Right atrium auricular region (tissue), 2 donors: ENCODE measurements around the gene GPR18. TPM values are rescaled to one million over a fixed set of nuclear protein-coding genes. Genes with fewer than 3 reads are reported as not detected.

Experiments
- DNase-seq: peaks from one replicate; pipeline ENCODE4 v3.0.0-alpha.2; 2019; ENCODE audit warnings: low spot score
- H3K27ac ChIP-seq, 2 donors: fragments of 200-600 bp; sonication (generic); 1 replicate in 1 of 2; 2 replicates in 1 of 2; pipeline ENCODE4 v1.5.1; 2016 to 2019
- H3K27me3 ChIP-seq, 2 donors: fragments of 200-600 bp; sonication (generic); one replicate each; pipeline versions ENCODE4 v1.5.1 to v1.6.0; 2017 to 2019
- H3K36me3 ChIP-seq: fragments of 200-600 bp; sonication (generic); one replicate; pipeline ENCODE4 v1.5.1; 2016
- H3K4me1 ChIP-seq, 2 donors: fragments of 200-600 bp; sonication (generic); one replicate each; pipeline versions ENCODE4 v1.5.1 to v1.6.0; 2017 to 2019
- H3K4me3 ChIP-seq, 2 donors: fragments of 200-600 bp; sonication (generic); 1 replicate in 1 of 2; 2 replicates in 1 of 2; pipeline ENCODE4 v1.5.1; 2017 to 2019; ENCODE audit warnings: mild to moderate bottlenecking in 1 of 2, moderate library complexity in 1 of 2
- H3K9me3 ChIP-seq, 2 donors: fragments of 200-600 bp; sonication (generic); one replicate each; pipeline ENCODE4 v1.5.1; 2019
- CTCF ChIP-seq, 2 donors: fragments of 200-600 bp; sonication (generic); IDR thresholded peaks; one replicate each; pipeline ENCODE4 v1.5.1; 2019; ENCODE audit warnings: antibody characterized with exemption in 2 of 2
- total RNA-seq, 2 donors: library from RNA; depleted of rRNA; stranded (reverse); fragments of >200 nt; gene quantifications; one replicate each; pipeline ENCODE4 v1.1.0, GENCODE V29; 2016

GPR18 gene
- under 1 TPM in 1 of 2 donors, not detected in 1; 0.28 TPM for total RNA-seq

DNA sequence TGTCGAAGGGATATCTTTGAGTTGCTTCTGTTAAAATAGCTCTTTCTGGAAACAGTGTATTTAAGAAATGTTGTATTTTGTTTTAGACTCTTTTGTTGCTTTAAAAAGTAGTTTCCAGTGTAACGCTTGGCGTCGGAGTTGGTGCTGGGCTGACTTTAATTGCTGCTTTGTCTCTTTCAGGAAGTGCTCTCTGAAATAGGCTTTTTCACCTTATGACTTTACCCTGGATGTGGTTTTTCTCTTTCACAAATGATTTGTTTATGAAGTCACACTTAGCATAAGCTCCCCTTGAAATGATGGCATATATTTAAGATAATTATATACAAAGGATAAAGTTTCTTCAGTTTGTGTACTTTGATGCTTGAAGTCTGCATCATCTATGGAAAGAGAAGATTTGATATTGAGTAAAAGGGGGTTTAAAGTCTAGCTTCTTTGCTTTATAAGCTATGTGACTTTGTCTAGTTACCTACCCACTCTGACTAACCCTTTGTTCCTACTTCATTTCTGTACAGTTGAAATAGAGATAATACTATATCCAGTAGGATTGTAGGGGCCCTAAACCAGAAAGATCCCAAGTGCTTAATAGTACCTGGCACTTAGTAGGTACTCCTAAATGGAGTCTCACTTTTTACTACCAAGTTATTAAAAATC is at the start of gene GPR18:
Gene GPR18 (minus strand): TSS at position 170 of the 651 bp plus-strand sequence. CDS start 2,507 bp downstream, outside the sequence.
- DNase-seq: no peak
- Histone ChIP-seq H3K27ac (no peak within 1 kb of the TSS), H3K9me3 (no peaks in the 10 kb centered on the region), H3K36me3 (no peaks in the 10 kb centered on the region), H3K4me3 (no peak within 1 kb of the TSS), H3K4me1 (no peaks in the 10 kb centered on the region), H3K27me3 (no peaks in the 10 kb centered on the region)
- no peak for TF ChIP-seq CTCF (IDR thresholded peaks at IDR 0.05)

DNA sequence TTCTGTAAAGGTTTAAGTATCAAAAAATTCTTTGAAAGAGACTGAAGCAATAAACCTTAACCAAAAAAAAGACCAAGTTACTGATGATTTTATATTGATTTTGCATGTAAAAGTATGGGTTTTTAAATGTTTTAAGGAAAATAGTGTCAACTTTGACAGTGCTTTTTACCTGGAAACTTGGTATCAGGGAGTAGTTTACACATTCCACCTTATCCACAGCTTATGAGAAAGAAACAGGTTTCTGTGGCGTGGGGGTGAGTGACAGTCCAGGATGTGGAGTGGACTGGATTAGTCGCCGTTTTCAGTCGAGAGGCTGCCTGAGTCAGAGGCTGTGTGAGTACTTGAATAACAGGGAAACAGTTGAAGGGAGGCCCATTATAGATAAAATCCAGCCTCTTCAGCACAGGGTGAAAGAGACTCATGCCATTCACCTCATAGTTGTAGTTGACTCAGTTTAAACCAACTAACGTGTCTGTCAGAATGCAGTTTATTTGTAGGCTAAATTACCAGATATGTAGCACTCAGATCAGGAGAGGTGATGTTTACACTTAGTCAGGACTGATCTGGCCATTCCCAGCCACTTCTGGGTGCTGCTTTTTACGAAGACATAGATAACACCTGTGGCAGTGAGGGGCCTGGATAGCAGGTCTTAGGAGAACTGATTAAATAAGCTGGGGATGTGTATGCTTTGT is 49.6 kb upstream of the GPR18 start:
- DNase-seq: no peak
- Histone ChIP-seq H3K4me3 (no peak overlapping the region), H3K27me3 (no peaks in the 10 kb centered on the region), H3K4me1 (peaks cover 0 to 12% of the 10 kb centered on the region in 2 donors), H3K9me3 (no peaks in the 10 kb centered on the region), H3K27ac (peak overlapping the region; percentile 59 to 64), H3K36me3 (no peaks in the 10 kb centered on the region)
- no peak for TF ChIP-seq CTCF (IDR thresholded peaks at IDR 0.05)

DNA sequence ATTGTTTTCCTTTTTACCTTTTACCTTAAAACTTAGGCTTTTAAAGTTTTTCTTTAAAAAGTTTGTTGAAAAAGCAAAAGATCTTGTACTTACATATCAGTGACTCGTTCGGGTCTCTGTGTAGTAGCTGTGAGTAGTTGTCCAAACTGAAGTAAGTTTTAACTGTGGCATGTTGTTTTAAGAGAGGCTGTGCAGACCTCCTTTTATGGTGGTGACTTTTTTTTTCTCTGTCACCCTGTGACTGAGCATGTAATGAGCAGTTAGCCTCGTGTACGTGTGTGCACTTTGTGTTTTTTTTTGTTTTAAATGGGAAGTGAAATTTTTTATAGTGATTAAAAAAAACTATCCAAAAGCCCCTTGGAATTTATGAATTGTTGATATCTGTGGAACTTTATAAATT is 49.1 kb upstream of the GPR18 start, which contains the start of gene GPR183:
Gene GPR183 (minus strand): TSS at position 153 of the 400 bp plus-strand sequence. CDS start 11,254 bp downstream, outside the sequence.
- Histone ChIP-seq H3K36me3 (no peaks in the 10 kb centered on the region), H3K4me3 (peak within 1 kb of the TSS; percentile 12 to 20), H3K27ac (peak within 1 kb of the TSS; percentile 59 to 64), H3K9me3 (no peaks in the 10 kb centered on the region), H3K4me1 (peaks cover 0 to 12% of the 10 kb centered on the region in 2 donors), H3K27me3 (no peaks in the 10 kb centered on the region)
- no peak for TF ChIP-seq CTCF (IDR thresholded peaks at IDR 0.05)
- no peak for DNase-seq

DNA sequence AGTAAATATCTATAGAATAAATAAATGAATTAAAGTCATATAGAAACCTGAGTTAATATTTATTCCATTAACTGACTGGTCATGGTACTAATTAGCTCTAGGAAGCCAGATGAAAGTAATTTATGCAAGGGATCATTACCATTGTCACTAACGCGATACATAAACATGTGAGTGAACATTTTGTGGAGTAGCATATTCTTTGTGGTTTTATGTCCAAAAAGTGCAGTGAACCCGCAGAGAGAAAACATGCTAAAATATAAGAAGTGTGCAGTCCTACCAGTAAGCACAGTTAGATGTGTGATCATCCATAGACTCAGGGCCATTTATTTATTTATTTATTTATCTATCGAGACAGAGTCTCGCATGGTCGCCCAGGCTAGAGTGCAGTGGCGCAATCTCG is 47.4 kb upstream of the GPR18 start:
- Histone ChIP-seq H3K36me3 (no peaks in the 10 kb centered on the region), H3K27ac (peak overlapping the region; percentile 59 to 64), H3K4me3 (peak overlapping the region in 1 of 2 donors; percentile 12), H3K27me3 (no peaks in the 10 kb centered on the region), H3K4me1 (peaks cover 0 to 12% of the 10 kb centered on the region in 2 donors), H3K9me3 (no peaks in the 10 kb centered on the region)
- no peak for DNase-seq
- TF ChIP-seq CTCF (IDR thresholded peaks at IDR 0.05): no peak

- no peaks in the 10 kb centered on the region for H3K36me3 ChIP-seq
- H3K4me1 ChIP-seq: peaks cover 0 to 12% of the 10 kb centered on the region in 2 donors
- TF ChIP-seq CTCF (IDR thresholded peaks at IDR 0.05): no peak
- DNase-seq: no peak
- H3K9me3 ChIP-seq: no peaks in the 10 kb centered on the region
- peak overlapping the region; percentile 30 to 64 for H3K27ac ChIP-seq
- no peaks in the 10 kb centered on the region for H3K27me3 ChIP-seq
- peak overlapping the region in 1 of 2 donors; percentile 12 for H3K4me3 ChIP-seq
These were observed 47.0 kb upstream of the GPR18 start for GRCh38 chr13:99305158-99305557.
